Stimulated activated CD4-positive, alpha-beta T cell treated with anti-CD3 and anti-CD28 coated beads, TNF-alpha, amount 100 ng/mL, for 24 hours (primary cell): Measurements from ENCODE around the gene UIMC1.
"Not testable (repeated sequence)": the region's sequence is repeated elsewhere in the genome, so short reads cannot be mapped to it uniquely, and the experiment has no call there.

ENCODE experiments used
- DNase-seq, 3 experiments: peaks; one replicate each; pipeline ENCODE4 v3.0.0-alpha.2; 2020; ENCODE audit warnings: low read depth in 3 of 3

The UIMC1 gene

GRCh38 chr5:177005619-177006264, 837 bp downstream of the UIMC1 start:
- peak; percentile 40 to 68 (median 52) for DNase-seq

GRCh38 chr5:177004961-177005360, 1.6 kb downstream of the UIMC1 start:
- DNase-seq = no peak

GRCh38 chr5:177003649-177004048, 2.9 kb downstream of the UIMC1 start:
- DNase-seq = no peak

GRCh38 chr5:176999526-176999925, 7.1 kb downstream of the UIMC1 start:
- not testable (repeated sequence) for DNase-seq

- no peak for DNase-seq
Measured at GRCh38 chr5:176998828-176999227, 7.8 kb downstream of the UIMC1 start.

GRCh38 chr5:176996780-176997179, 9.8 kb downstream of the UIMC1 start:
- DNase-seq = no peak

GRCh38 chr5:176995896-176996767, 10.4 kb downstream of the UIMC1 start:
- no peak for DNase-seq

GRCh38 chr5:176995122-176995490, 11.5 kb downstream of the UIMC1 start:
- DNase-seq = no peak

GRCh38 chr5:176994460-176995121, 12.0 kb downstream of the UIMC1 start:
- DNase-seq = no peak

- DNase-seq = not testable (repeated sequence)
Measured at GRCh38 chr5:176993081-176993480, 13.5 kb downstream of the UIMC1 start.

- DNase-seq = no peak
Measured at GRCh38 chr5:176987583-176987982, 19.0 kb downstream of the UIMC1 start.

GRCh38 chr5:176986280-176986679, 20.3 kb downstream of the UIMC1 start:
- DNase-seq = no peak

GRCh38 chr5:176985516-176985915, 21.1 kb downstream of the UIMC1 start:
- DNase-seq = no peak

- DNase-seq = not testable (repeated sequence)
Measured at GRCh38 chr5:176984176-176984575, 22.4 kb downstream of the UIMC1 start.

GRCh38 chr5:176983593-176983992, 23.0 kb downstream of the UIMC1 start:
- not testable (repeated sequence) for DNase-seq

GRCh38 chr5:176983112-176983511, 23.5 kb downstream of the UIMC1 start:
- DNase-seq = not testable (repeated sequence)

- no peak for DNase-seq
Measured at GRCh38 chr5:176980818-176981217, 25.8 kb downstream of the UIMC1 start.

GRCh38 chr5:176979669-176980068, 26.9 kb downstream of the UIMC1 start:
- DNase-seq = no peak

GRCh38 chr5:176965633-176966032, 40.9 kb downstream of the UIMC1 start:
- DNase-seq = no peak

GRCh38 chr5:176959051-176959450, 47.5 kb downstream of the UIMC1 start:
- no peak for DNase-seq

- DNase-seq = no peak
Measured at GRCh38 chr5:176956756-176957155, 49.8 kb downstream of the UIMC1 start.

GRCh38 chr5:176955895-176956294, 50.7 kb downstream of the UIMC1 start:
- DNase-seq = no peak

- no peak for DNase-seq
Measured at GRCh38 chr5:176954050-176954449, 52.5 kb downstream of the UIMC1 start.
